ENCODE measurements around the gene SMIM22.

- TF ChIP-seq REST (IDR thresholded peaks at IDR 0.05) (no peak), FOXA1 (IDR thresholded peaks at IDR 0.05) (no peak), HNF4A (conservative IDR thresholded peaks at IDR 0.05) (no peak), JUND (IDR thresholded peaks at IDR 0.05) (no peak), CTCF (IDR thresholded peaks at IDR 0.05; ENCODE audit: low read depth, low read length, missing input control) (no peak), HNF4G (IDR thresholded peaks at IDR 0.05) (no peak), MAX (IDR thresholded peaks at IDR 0.05) (no peak)
Observed at GRCh38 chr16:4748682-4749411, 46.3 kb upstream of the SMIM22 start.

Measured in liver (tissue), 3 donors.